Measurements from ENCODE around the gene AKT3. TPM values are rescaled to one million over a fixed set of nuclear protein-coding genes. Genes with fewer than 3 reads are reported as not detected.
A peak's percentile ranks its signal among the peaks of the same experiment; 100 is the strongest.

Gene AKT3
- total RNA-seq, 4 donors from 2014 or later: 3.8 to 31.7 (median 8.6) TPM

GRCh38 chr1:243487036-243487648 lies 362.9 kb downstream of the AKT3 start:
- no peaks in the 10 kb centered on the region for H3K27me3 ChIP-seq
- peaks cover 19% of the 10 kb centered on the region for H3K4me1 ChIP-seq
- WGBS: 86% methylated on average over 9 of the region's 15 CpGs
- H3K4me3 ChIP-seq: no peak overlapping the region
- no peak overlapping the region for H3K27ac ChIP-seq
- H3K9me3 ChIP-seq: no peaks in the 10 kb centered on the region
- DNase-seq (ENCODE audit: low spot score in 2 of 2): no peak
- peaks cover 5% of the 10 kb centered on the region for H3K36me3 ChIP-seq
- TF ChIP-seq EP300 (IDR thresholded peaks at IDR 0.05): no peak
- no peak for TF ChIP-seq CTCF (IDR thresholded peaks at IDR 0.05)
- no peak for TF ChIP-seq POLR2AphosphoS5 (IDR thresholded peaks at IDR 0.05)
- no peak for TF ChIP-seq POLR2A (IDR thresholded peaks at IDR 0.05)

- no peak for TF ChIP-seq EP300 (IDR thresholded peaks at IDR 0.05)
- no peak for TF ChIP-seq POLR2A (IDR thresholded peaks at IDR 0.05)
- no peak for TF ChIP-seq POLR2AphosphoS5 (IDR thresholded peaks at IDR 0.05)
- no peak for TF ChIP-seq CTCF (IDR thresholded peaks at IDR 0.05)
- no peak overlapping the region for H3K4me3 ChIP-seq
- DNase-seq (ENCODE audit: low spot score in 2 of 2): no peak
- no peaks in the 10 kb centered on the region for H3K9me3 ChIP-seq
- no peak overlapping the region for H3K27ac ChIP-seq
- WGBS: 93% methylated on average over 16 of the region's 16 CpGs
- H3K36me3 ChIP-seq: no peaks in the 10 kb centered on the region
- peaks cover 15% of the 10 kb centered on the region for H3K4me1 ChIP-seq
- H3K27me3 ChIP-seq: no peaks in the 10 kb centered on the region
Observed at GRCh38 chr1:243483952-243484351, 366.1 kb downstream of the AKT3 start.

- no peaks in the 10 kb centered on the region for H3K36me3 ChIP-seq
- H3K4me3 ChIP-seq: peak overlapping the region; percentile 37
- H3K27ac ChIP-seq: no peak overlapping the region
- 24% methylated on average over 39 of the region's 60 CpGs for WGBS
- no peak for DNase-seq (ENCODE audit: low spot score in 2 of 2)
- peaks cover 15% of the 10 kb centered on the region for H3K4me1 ChIP-seq
- TF ChIP-seq POLR2AphosphoS5 (IDR thresholded peaks at IDR 0.05) (no peak), EP300 (IDR thresholded peaks at IDR 0.05) (no peak), CTCF (IDR thresholded peaks at IDR 0.05) (no peak), POLR2A (IDR thresholded peaks at IDR 0.05) (no peak)
- no peaks in the 10 kb centered on the region for H3K27me3 ChIP-seq
- H3K9me3 ChIP-seq: no peaks in the 10 kb centered on the region
Observed at GRCh38 chr1:243483071-243483771, 366.8 kb downstream of the AKT3 start.

- 30% methylated on average over 24 of the region's 25 CpGs for WGBS
- peak in 1 of 2 donors; percentile 67 for DNase-seq (ENCODE audit: low spot score in 2 of 2)
- Histone ChIP-seq H3K4me3 (peak overlapping the region; percentile 37), H3K27ac (no peak overlapping the region), H3K27me3 (no peaks in the 10 kb centered on the region), H3K4me1 (peaks cover 15% of the 10 kb centered on the region), H3K36me3 (no peaks in the 10 kb centered on the region), H3K9me3 (no peaks in the 10 kb centered on the region)
- TF ChIP-seq POLR2AphosphoS5 (IDR thresholded peaks at IDR 0.05): no peak
- TF ChIP-seq EP300 (IDR thresholded peaks at IDR 0.05): no peak
Observed at GRCh38 chr1:243482141-243483022, 367.7 kb downstream of the AKT3 start.

GRCh38 chr1:243481101-243481500 lies 368.9 kb downstream of the AKT3 start:
- Histone ChIP-seq H3K27ac (no peak overlapping the region), H3K36me3 (no peaks in the 10 kb centered on the region), H3K4me3 (no peak overlapping the region), H3K27me3 (no peaks in the 10 kb centered on the region), H3K9me3 (no peaks in the 10 kb centered on the region), H3K4me1 (peaks cover 15% of the 10 kb centered on the region)
- no peak for DNase-seq (ENCODE audit: low spot score in 2 of 2)
- 94% methylated on average over 5 of the region's 5 CpGs for WGBS
- TF ChIP-seq POLR2A (IDR thresholded peaks at IDR 0.05) (no peak), EP300 (IDR thresholded peaks at IDR 0.05) (no peak), CTCF (IDR thresholded peaks at IDR 0.05) (no peak), POLR2AphosphoS5 (IDR thresholded peaks at IDR 0.05) (no peak)

All from suprapubic skin (tissue), 4 donors.